Activated naive CD8-positive, alpha-beta T cell (primary cell): ENCODE results near the gene PCDHA5.

Experiments
- H3K27ac Mint-ChIP-seq: one replicate; pipeline ENCODE4 v1.8.0; 2021; ENCODE audit warnings: mixed read lengths
- H3K27me3 Mint-ChIP-seq: one replicate; pipeline ENCODE4 v1.8.0; 2021; ENCODE audit warnings: mixed read lengths
- H3K36me3 Mint-ChIP-seq: one replicate; pipeline ENCODE4 v1.8.0; 2021; ENCODE audit warnings: mixed read lengths
- H3K4me1 Mint-ChIP-seq: one replicate; pipeline ENCODE4 v1.8.0; 2021; ENCODE audit warnings: low read depth, mixed read lengths
- H3K4me3 Mint-ChIP-seq: one replicate; pipeline ENCODE4 v1.8.0; 2021; ENCODE audit warnings: mild to moderate bottlenecking, mixed read lengths
- H3K9me3 Mint-ChIP-seq: one replicate; pipeline ENCODE4 v1.8.0; 2021; ENCODE audit warnings: low read depth, mixed read lengths

Gene PCDHA5

GRCh38 chr5:140870221-140871201 is 49.1 kb downstream of the PCDHA5 start:
- H3K27me3 Mint-ChIP-seq, result peaks cover 39% of the 10 kb centered on the region
- peaks cover 21% of the 10 kb centered on the region for H3K9me3 Mint-ChIP-seq
- H3K4me3 Mint-ChIP-seq, result no peak overlapping the region
- H3K27ac Mint-ChIP-seq, result no peak overlapping the region
- peaks cover 17% of the 10 kb centered on the region for H3K36me3 Mint-ChIP-seq
- H3K4me1 Mint-ChIP-seq, result no peaks in the 10 kb centered on the region
